ENCODE results near the gene RBSN. TPM values are rescaled to one million over a fixed set of nuclear protein-coding genes. Genes with fewer than 3 reads are reported as not detected.
A peak's percentile ranks its signal among the peaks of the same experiment; 100 is the strongest.

Gene RBSN
- total RNA-seq, 4 donors from 2014 or later: 26.8 to 42.6 (median 28.6) TPM

- Histone ChIP-seq H3K27ac (peak overlapping the region in 3 of 4 donors; percentile 38 to 69 (median 57)), H3K4me3 (no peak overlapping the region), H3K9me3 (no peaks in the 10 kb centered on the region), H3K27me3 (no peaks in the 10 kb centered on the region), H3K36me3 (peaks cover 0 to 90% of the 10 kb centered on the region in 2 donors), H3K4me1 (peaks cover 0 to 5% of the 10 kb centered on the region in 2 donors)
- ATAC-seq (peak; percentile 76 to 77), DNase-seq (peak; percentile 18 to 58)
- intact Hi-C loops (cut with DNase I; ENCODE audit: low total_unique reads) (no loop called here), in situ Hi-C loops (cut with MboI; ENCODE audit: low sequenced_read_pairs in 4 of 4) (loop anchor here in 1 of 4 donors (10.0 to 25.0 kb wide), 2 partner anchors 108 to 370 kb away; partner anchors contain the start of gene CCDC174)
- no peak for TF ChIP-seq POLR2A (IDR thresholded peaks at IDR 0.05)
Measured at GRCh38 chr3:15032650-15033049, 66.3 kb downstream of the RBSN start.

- Histone ChIP-seq H3K27ac (no peak overlapping the region), H3K4me1 (peaks cover 0 to 5% of the 10 kb centered on the region in 2 donors), H3K4me3 (no peak overlapping the region), H3K9me3 (no peaks in the 10 kb centered on the region), H3K36me3 (peaks cover 0 to 90% of the 10 kb centered on the region in 2 donors), H3K27me3 (no peaks in the 10 kb centered on the region)
- DNase-seq (no peak), ATAC-seq (no peak)
- TF ChIP-seq POLR2A (IDR thresholded peaks at IDR 0.05): no peak
- TF ChIP-seq CTCF (IDR thresholded peaks at IDR 0.05 in 4 of 5, conservative IDR thresholded peaks at IDR 0.05 in 1 of 5): no peak
- in situ Hi-C loops (cut with MboI; ENCODE audit: low sequenced_read_pairs in 4 of 4): loop anchor here in 1 of 4 donors (10.0 to 25.0 kb wide), 2 partner anchors 105 to 367 kb away; partner anchors contain the start of gene CCDC174
- intact Hi-C loops (cut with DNase I; ENCODE audit: low total_unique reads): no loop called here
Measured at GRCh38 chr3:15029625-15030024, 69.3 kb downstream of the RBSN start.

- no peaks in the 10 kb centered on the region for H3K9me3 ChIP-seq
- in situ Hi-C loops (cut with MboI; ENCODE audit: low sequenced_read_pairs in 4 of 4): no loop called here
- TF ChIP-seq CTCF (IDR thresholded peaks at IDR 0.05 in 4 of 5, conservative IDR thresholded peaks at IDR 0.05 in 1 of 5) (no peak), POLR2A (IDR thresholded peaks at IDR 0.05) (no peak)
- intact Hi-C loops (cut with DNase I; ENCODE audit: low total_unique reads): no loop called here
- DNase-seq (no peak), ATAC-seq (no peak)
- H3K36me3 ChIP-seq: peaks cover 0 to 89% of the 10 kb centered on the region in 2 donors
- no peak overlapping the region for H3K27ac ChIP-seq
- H3K4me3 ChIP-seq: no peak overlapping the region
- H3K27me3 ChIP-seq: no peaks in the 10 kb centered on the region
- no peaks in the 10 kb centered on the region for H3K4me1 ChIP-seq
Measured at GRCh38 chr3:15023719-15024118, 75.2 kb downstream of the RBSN start.

GRCh38 chr3:15023249-15023648 lies 75.7 kb downstream of the RBSN start:
- ATAC-seq: no peak
- intact Hi-C loops (cut with DNase I; ENCODE audit: low total_unique reads): no loop called here
- Histone ChIP-seq H3K4me3 (no peak overlapping the region), H3K9me3 (no peaks in the 10 kb centered on the region), H3K36me3 (peaks cover 0 to 89% of the 10 kb centered on the region in 2 donors), H3K27me3 (no peaks in the 10 kb centered on the region), H3K4me1 (no peaks in the 10 kb centered on the region), H3K27ac (no peak overlapping the region)
- in situ Hi-C loops (cut with MboI; ENCODE audit: low sequenced_read_pairs in 4 of 4): no loop called here
- no peak for TF ChIP-seq POLR2A (IDR thresholded peaks at IDR 0.05)
- no peak for TF ChIP-seq CTCF (IDR thresholded peaks at IDR 0.05 in 4 of 5, conservative IDR thresholded peaks at IDR 0.05 in 1 of 5)
- no peak for DNase-seq

Other genes with a start within 250 kb of the RBSN start
- gene NR2C2, start 151.6 kb downstream of the RBSN start, total RNA-seq: 10 to 100 TPM; 26.0 to 45.5 (median 33.2) TPM
- gene MRPS25, start 33.8 kb downstream of the RBSN start, total RNA-seq: 10 to 100 TPM; 71.4 to 88.6 (median 73.9) TPM
- gene CAPN7, start 107.1 kb upstream of the RBSN start, total RNA-seq: 100 to 1,000 TPM in 1 of 4 donors, 10 to 100 TPM in 3; 33.8 to 153 (median 69.7) TPM
- gene SH3BP5, start 233.4 kb upstream of the RBSN start, total RNA-seq: 100 to 1,000 TPM in 2 of 4 donors, 10 to 100 TPM in 2; 31.5 to 111 (median 75.5) TPM